Ascending aorta (tissue), 2 donors: Measurements from ENCODE around the gene ACSL6. TPM values are rescaled to one million over a fixed set of nuclear protein-coding genes. Genes with fewer than 3 reads are reported as not detected.

Experiments used
- DNase-seq, 2 donors: peaks; one replicate each; pipeline ENCODE4 v3.0.0-alpha.2; 2019; ENCODE audit warnings: low spot score in 2 of 2
- H3K27ac ChIP-seq, 2 donors: fragments of 200-600 bp; sonication (generic); one replicate each; pipeline ENCODE4 v1.5.1; 2016 to 2017; ENCODE audit warnings: mild to moderate bottlenecking in 1 of 2
- H3K27me3 ChIP-seq: fragments of 200-600 bp; sonication (generic); one replicate; pipeline ENCODE4 v1.5.1; 2017
- H3K36me3 ChIP-seq, 2 donors: fragments of 200-600 bp; sonication (generic); one replicate each; pipeline ENCODE4 v1.5.1; 2016
- H3K4me1 ChIP-seq, 2 donors: fragments of 200-600 bp; sonication (generic); one replicate each; pipeline ENCODE4 v1.5.1; 2016 to 2017; ENCODE audit warnings: mild to moderate bottlenecking in 1 of 2
- H3K4me3 ChIP-seq, 2 donors: fragments of 200-600 bp; sonication (generic); one replicate each; pipeline ENCODE4 v1.5.1; 2016 to 2017; ENCODE audit warnings: mild to moderate bottlenecking in 1 of 2
- H3K9me3 ChIP-seq, 2 donors: fragments of 200-600 bp; sonication (generic); one replicate each; pipeline ENCODE4 v1.5.1; 2016
- intact Hi-C: fragments of 100-400 bp; cut with DNase I; formaldehyde crosslinking; loops from one replicate; pipeline ENCODE4 v1.15.1; 2023
- total RNA-seq: library from RNA; depleted of rRNA; stranded (reverse); fragments of >200 nt; gene quantifications from one replicate; pipeline ENCODE4 v1.1.0, GENCODE V29; 2016
- TF ChIP-seq, protein P1 (sequence below), 3 experiments: fragments of 200-600 bp in 2 of 3; fragments of 450-650 bp in 1 of 3; sonication (generic) in 2 of 3; IDR thresholded peaks; one replicate each; pipeline ENCODE4 v1.5.1; 2016 to 2019; ENCODE audit warnings: antibody characterized with exemption in 3 of 3, mild to moderate bottlenecking in 1 of 3, moderate library complexity in 1 of 3

ACSL6 gene
- total RNA-seq, 1 donor from 2014 or later = 7.6 TPM

- Histone ChIP-seq H3K27me3 (no peaks in the 10 kb centered on the region), H3K4me3 (no peak overlapping the region), H3K9me3 (no peaks in the 10 kb centered on the region), H3K36me3 (no peaks in the 10 kb centered on the region), H3K27ac (no peak overlapping the region), H3K4me1 (no peaks in the 10 kb centered on the region)
- TF ChIP-seq, protein P1, sequence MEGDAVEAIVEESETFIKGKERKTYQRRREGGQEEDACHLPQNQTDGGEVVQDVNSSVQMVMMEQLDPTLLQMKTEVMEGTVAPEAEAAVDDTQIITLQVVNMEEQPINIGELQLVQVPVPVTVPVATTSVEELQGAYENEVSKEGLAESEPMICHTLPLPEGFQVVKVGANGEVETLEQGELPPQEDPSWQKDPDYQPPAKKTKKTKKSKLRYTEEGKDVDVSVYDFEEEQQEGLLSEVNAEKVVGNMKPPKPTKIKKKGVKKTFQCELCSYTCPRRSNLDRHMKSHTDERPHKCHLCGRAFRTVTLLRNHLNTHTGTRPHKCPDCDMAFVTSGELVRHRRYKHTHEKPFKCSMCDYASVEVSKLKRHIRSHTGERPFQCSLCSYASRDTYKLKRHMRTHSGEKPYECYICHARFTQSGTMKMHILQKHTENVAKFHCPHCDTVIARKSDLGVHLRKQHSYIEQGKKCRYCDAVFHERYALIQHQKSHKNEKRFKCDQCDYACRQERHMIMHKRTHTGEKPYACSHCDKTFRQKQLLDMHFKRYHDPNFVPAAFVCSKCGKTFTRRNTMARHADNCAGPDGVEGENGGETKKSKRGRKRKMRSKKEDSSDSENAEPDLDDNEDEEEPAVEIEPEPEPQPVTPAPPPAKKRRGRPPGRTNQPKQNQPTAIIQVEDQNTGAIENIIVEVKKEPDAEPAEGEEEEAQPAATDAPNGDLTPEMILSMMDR (IDR thresholded peaks at IDR 0.05) = no peak
- intact Hi-C loops = no loop called here
- no peak for DNase-seq
Measured at GRCh38 chr5:131957721-131958441, 53.6 kb downstream of the ACSL6 start.

GRCh38 chr5:131953969-131954368 is 57.5 kb downstream of the ACSL6 start:
- intact Hi-C loops = no loop called here
- TF ChIP-seq, protein P1 (IDR thresholded peaks at IDR 0.05) = no peak
- Histone ChIP-seq H3K36me3 (no peaks in the 10 kb centered on the region), H3K4me1 (no peaks in the 10 kb centered on the region), H3K4me3 (no peak overlapping the region), H3K9me3 (no peaks in the 10 kb centered on the region), H3K27me3 (no peaks in the 10 kb centered on the region), H3K27ac (no peak overlapping the region)
- DNase-seq = no peak

GRCh38 chr5:131952301-131952857 is 59.1 kb downstream of the ACSL6 start:
- TF ChIP-seq, protein P1 (IDR thresholded peaks at IDR 0.05) = no peak
- intact Hi-C loops = no loop called here

DNA sequence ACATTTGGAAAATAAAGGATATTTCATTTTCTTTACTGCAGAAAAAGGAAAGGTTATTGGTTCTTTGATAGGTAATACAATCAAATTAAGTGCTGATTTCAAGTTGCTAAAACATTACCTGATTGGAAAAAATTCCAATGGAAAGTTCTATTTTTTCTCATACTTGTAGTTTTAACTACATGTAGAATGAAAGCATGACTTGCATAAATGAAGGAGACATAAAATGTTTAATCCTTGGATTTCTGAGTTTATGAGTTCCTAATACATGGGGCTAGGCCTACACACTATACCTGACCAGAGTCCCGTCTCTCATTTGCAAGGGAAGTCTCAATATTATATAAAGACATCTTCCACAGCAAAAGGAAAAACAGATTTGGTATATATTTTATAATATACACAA is 60.8 kb downstream of the ACSL6 start:
- Histone ChIP-seq H3K36me3 (no peaks in the 10 kb centered on the region), H3K4me3 (no peak overlapping the region), H3K4me1 (no peaks in the 10 kb centered on the region), H3K27ac (no peak overlapping the region), H3K27me3 (no peaks in the 10 kb centered on the region), H3K9me3 (no peaks in the 10 kb centered on the region)
- intact Hi-C loops = no loop called here
- TF ChIP-seq, protein P1 (IDR thresholded peaks at IDR 0.05) = no peak
- DNase-seq = no peak

More at GRCh38 chr5:131952301-131952857, 59.1 kb downstream of the ACSL6 start:
- H3K9me3 ChIP-seq = no peaks in the 10 kb centered on the region
- no peak overlapping the region for H3K4me3 ChIP-seq
- DNase-seq = no peak
- no peak overlapping the region for H3K27ac ChIP-seq
- H3K27me3 ChIP-seq = no peaks in the 10 kb centered on the region
- H3K4me1 ChIP-seq = no peaks in the 10 kb centered on the region
- H3K36me3 ChIP-seq = no peaks in the 10 kb centered on the region

- H3K4me1 ChIP-seq = no peaks in the 10 kb centered on the region
- no peaks in the 10 kb centered on the region for H3K27me3 ChIP-seq
- no peak overlapping the region for H3K27ac ChIP-seq
- no peak for DNase-seq
- intact Hi-C loops = no loop called here
- H3K36me3 ChIP-seq = no peaks in the 10 kb centered on the region
- TF ChIP-seq, protein P1 (IDR thresholded peaks at IDR 0.05) = no peak
- no peaks in the 10 kb centered on the region for H3K9me3 ChIP-seq
- no peak overlapping the region for H3K4me3 ChIP-seq
Measured at GRCh38 chr5:131947445-131947844, 64.0 kb downstream of the ACSL6 start.
